Endothelial cell of umbilical vein (primary cell): Measurements from ENCODE around the gene GLDC. TPM values are rescaled to one million over a fixed set of nuclear protein-coding genes. Genes with fewer than 3 reads are reported as not detected.

Experiments used
- BruUV-seq: library from RNA; stranded (reverse); fragments of 400-500 nt; replicated peaks from 2 replicates; lab custom pipeline; 2021; lab: Mats Ljungman, UMichigan
- CTCF ChIA-PET: fragments of 300-600, 350-600 bp; sonication (Branson Sonifier 250); formaldehyde crosslinking; loops from one replicate; lab custom pipeline; 2021; ENCODE audit warnings: antibody characterized with exemption, inconsistent platforms; lab: Charles Lee
- POLR2A ChIA-PET: fragments of 300-600, 350-600 bp; sonication (Branson Sonifier 250); formaldehyde crosslinking; loops from one replicate; lab custom pipeline; 2021; ENCODE audit warnings: antibody characterized with exemption, inconsistent platforms; lab: Charles Lee
- DNase-seq: peaks from one replicate; pipeline ENCODE4 v3.0.0-alpha.2; 2011; ENCODE audit warnings: low read depth, low spot score
- FAIRE-seq: peaks from 2 replicates; lab custom pipeline; 2011; peaks lifted over from hg19 to GRCh38; lab: Jason Lieb, UNC
- H2AFZ ChIP-seq: 2 replicates; pipeline ENCODE4 v1.6.0; 2012; ENCODE audit warnings: low read depth, low read length, control low read depth, inconsistent platforms
- H3K27ac ChIP-seq: 2 replicates; pipeline ENCODE4 v1.5.1; 2011; ENCODE audit warnings: low read depth, mild to moderate bottlenecking, control low read depth, low read length, moderate library complexity; ENCODE audit not compliant: insufficient read depth
- H3K27me3 ChIP-seq, 2 experiments: 2 replicates each; pipeline versions ENCODE4 v1.6.0 to v1.6.1; 2011; ENCODE audit warnings: low read length in 2 of 2, mixed read lengths in 1 of 2; ENCODE audit not compliant: control insufficient read depth in 2 of 2, insufficient read depth in 2 of 2
- H3K36me3 ChIP-seq, 2 experiments: 2 replicates in 1 of 2; 3 replicates in 1 of 2; pipeline ENCODE4 v1.5.1; 2011; ENCODE audit warnings: low read length in 2 of 2, mild to moderate bottlenecking in 1 of 2, moderate library complexity in 1 of 2; ENCODE audit not compliant: control insufficient read depth in 2 of 2, insufficient read depth in 2 of 2; ENCODE audit errors: extremely low read depth in 1 of 2
- H3K4me1 ChIP-seq: 3 replicates; pipeline ENCODE4 v1.5.1; 2011; ENCODE audit warnings: mild to moderate bottlenecking, low read length; ENCODE audit not compliant: control insufficient read depth, insufficient read depth; ENCODE audit errors: extremely low read depth
- H3K4me2 ChIP-seq: 2 replicates; pipeline ENCODE4 v1.6.1; 2011; ENCODE audit warnings: low read length, control low read depth, mixed read lengths; ENCODE audit not compliant: insufficient read depth
- H3K4me3 ChIP-seq, 3 experiments: fragments of 200-600 bp in 1 of 3; sonication (generic), shearing (Covaris generic) in 1 of 3; replicated peaks in 1 of 3; 2 replicates each; pipeline ENCODE4 v1.5.1; 2011 to 2016; ENCODE audit warnings: control low read depth in 3 of 3, low read length in 3 of 3, mild to moderate bottlenecking in 2 of 3, inconsistent platforms in 1 of 3, low read depth in 1 of 3, moderate library complexity in 1 of 3; ENCODE audit not compliant: insufficient read depth in 1 of 3
- H3K79me2 ChIP-seq: 2 replicates; pipeline ENCODE4 v1.6.0; 2012; ENCODE audit warnings: low read length, inconsistent platforms; ENCODE audit not compliant: control insufficient read depth, insufficient read depth
- H3K9ac ChIP-seq: replicated peaks from 2 replicates; pipeline ENCODE3; 2011; ENCODE audit warnings: low read length, control low read depth; ENCODE audit not compliant: insufficient read depth; ENCODE audit errors: extremely low read depth
- H3K9me1 ChIP-seq: replicated peaks from 3 replicates; pipeline ENCODE4 v1.6.0; 2011; ENCODE audit warnings: mild to moderate bottlenecking, low read length; ENCODE audit not compliant: control insufficient read depth, insufficient read depth; ENCODE audit errors: extremely low read depth
- H3K9me3 ChIP-seq: replicated peaks from 2 replicates; pipeline ENCODE4 v1.5.1; 2012; ENCODE audit warnings: low read length, inconsistent platforms; ENCODE audit not compliant: control insufficient read depth, insufficient read depth
- H4K20me1 ChIP-seq: replicated peaks from 2 replicates; pipeline ENCODE3; 2011; ENCODE audit warnings: mild to moderate bottlenecking, low read length; ENCODE audit not compliant: control insufficient read depth, insufficient read depth; ENCODE audit errors: extremely low read depth
- EZH2 ChIP-seq: IDR thresholded peaks from 2 replicates; pipeline ENCODE4 v1.6.1; 2012; ENCODE audit warnings: borderline replicate concordance, low read depth, mild to moderate bottlenecking, moderate library complexity, low read length, inconsistent platforms; ENCODE audit not compliant: severe bottlenecking
- FOS ChIP-seq: IDR thresholded peaks from 2 replicates; pipeline ENCODE4 v1.6.1; 2011; ENCODE audit warnings: mild to moderate bottlenecking, low read length, moderate library complexity, borderline replicate concordance; ENCODE audit not compliant: insufficient read depth
- GATA2 ChIP-seq: IDR thresholded peaks from 2 replicates; pipeline ENCODE4 v1.7.0; 2011; ENCODE audit warnings: low read depth, mild to moderate bottlenecking, moderate library complexity, mixed read lengths, low read length; ENCODE audit not compliant: insufficient read length, insufficient read depth
- JUN ChIP-seq: IDR thresholded peaks from 2 replicates; pipeline ENCODE4 v1.6.1; 2011; ENCODE audit warnings: borderline replicate concordance, low read depth; ENCODE audit not compliant: insufficient read length, insufficient read depth
- MYC ChIP-seq: IDR thresholded peaks from one replicate; pipeline ENCODE4 v1.6.1; 2011; ENCODE audit warnings: mild to moderate bottlenecking, low read depth, low read length
- POLR2AphosphoS5 ChIP-seq: IDR thresholded peaks from 2 replicates; pipeline ENCODE4 v1.6.1; 2012; ENCODE audit warnings: low read depth, mild to moderate bottlenecking, control low read depth, low read length, moderate library complexity; ENCODE audit not compliant: insufficient read depth
- dilution Hi-C: fragments of 300-500 bp; cut with MboI; formaldehyde crosslinking; loops from one replicate; pipeline ENCODE4 v1.15.0; 2019; ENCODE audit warnings: low sequenced_read_pairs; ENCODE audit not compliant: extremely low pct_ligation_motif_present
- intact Hi-C: fragments of 100-400 bp; cut with micrococcal nuclease; formaldehyde crosslinking; loops from one replicate; pipeline ENCODE4 v1.10.0; 2022
- polyA plus RNA-seq, 4 experiments: library from polyadenylated mRNA; depleted of rRNA in 3 of 4; stranded (reverse) in 3 of 4; unstranded in 1 of 4; fragments of >200 nt; gene quantifications; 2 replicates each; pipeline versions ENCODE4 v1.2.1 to v1.2.3, GENCODE V29; 2011 to 2012; ENCODE audit warnings: missing spikeins in 1 of 4
- total RNA-seq: library from RNA; stranded (reverse); gene quantifications from 2 replicates; pipeline ENCODE4 v1.2.3, GENCODE V29; 2021
- TF ChIP-seq, protein P1 (sequence below): IDR thresholded peaks from 2 replicates; pipeline ENCODE4 v1.6.1; 2011; ENCODE audit not compliant: insufficient read depth, insufficient read length

Gene GLDC
- total and polyA plus RNA-seq, 2 donors (not counting 3 experiments of a cell fraction or from before 2014, with no cell fraction given), result 1.8 to 2.6 TPM

- Histone ChIP-seq H3K27me3 (peaks cover 37 to 46% of the 10 kb centered on the region in 2 experiments), H3K79me2 (no peaks in the 10 kb centered on the region), H3K9ac (no peak overlapping the region), H3K4me3 (peak overlapping the region in 1 of 3 experiments; percentile 20), H3K9me1 (no peaks in the 10 kb centered on the region), H4K20me1 (no peaks in the 10 kb centered on the region), H3K4me1 (peaks cover 3% of the 10 kb centered on the region), H3K27ac (no peak overlapping the region), H3K9me3 (no peaks in the 10 kb centered on the region), H3K4me2 (peak overlapping the region; percentile 86), H2AFZ (no peak overlapping the region), H3K36me3 (no peaks in the 10 kb centered on the region)
- intact Hi-C loops (loop anchor here (5.0 kb wide), 1 partner anchor 38 kb away; no protein-coding TSS in a partner anchor), dilution Hi-C loops (no loop called here)
- CTCF ChIA-PET, result interaction anchor here (1.2 to 1.7 kb wide), 2 partner anchors 11 to 59 kb away, joined by 3 to 4 read pairs; no protein-coding TSS in a partner anchor
- POLR2A ChIA-PET, result no interaction called here
- FAIRE-seq (peak; percentile 21), DNase-seq (no peak)
- TF ChIP-seq FOS (no peak), MYC (no peak), POLR2AphosphoS5 (no peak), EZH2 (peak; percentile 80)
- BruUV-seq, result no TSS peak
Observed at GRCh38 chr9:6644346-6645104, 1.0 kb downstream of the GLDC start.

GRCh38 chr9:6641961-6642360, 3.6 kb downstream of the GLDC start:
- Histone ChIP-seq H3K79me2 (no peaks in the 10 kb centered on the region), H3K4me1 (peaks cover 3% of the 10 kb centered on the region), H3K4me2 (no peak overlapping the region), H3K9ac (no peak overlapping the region), H3K9me3 (no peaks in the 10 kb centered on the region), H2AFZ (no peak overlapping the region), H3K36me3 (no peaks in the 10 kb centered on the region), H3K9me1 (no peaks in the 10 kb centered on the region), H3K27me3 (peaks cover 33 to 41% of the 10 kb centered on the region in 2 experiments), H3K4me3 (no peak overlapping the region), H3K27ac (no peak overlapping the region), H4K20me1 (no peaks in the 10 kb centered on the region)
- DNase-seq (no peak), FAIRE-seq (no peak)
- dilution Hi-C loops (no loop called here), intact Hi-C loops (no loop called here)
- no TSS peak for BruUV-seq
- ChIA-PET POLR2A (no interaction called here), CTCF (interaction anchor here (1.0 to 1.4 kb wide), 3 partner anchors 11 to 97 kb away, joined by 3 to 4 read pairs (median 3); no protein-coding TSS in a partner anchor)
- no peak for TF ChIP-seq GATA2
- TF ChIP-seq EZH2, result no peak
- no peak for TF ChIP-seq FOS
- TF ChIP-seq JUN, result no peak
- no peak for TF ChIP-seq POLR2AphosphoS5
- TF ChIP-seq, protein P1, sequence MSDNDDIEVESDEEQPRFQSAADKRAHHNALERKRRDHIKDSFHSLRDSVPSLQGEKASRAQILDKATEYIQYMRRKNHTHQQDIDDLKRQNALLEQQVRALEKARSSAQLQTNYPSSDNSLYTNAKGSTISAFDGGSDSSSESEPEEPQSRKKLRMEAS, result no peak
